ENCODE results near the gene MAPK10. TPM values are rescaled to one million over a fixed set of nuclear protein-coding genes. Genes with fewer than 3 reads are reported as not detected.

MAPK10 gene
- total and polyA plus RNA-seq, 2 donors (not counting 3 experiments of a cell fraction or from before 2014, with no cell fraction given): 0.17 TPM; not detected in 1

GRCh38 chr4:86398187-86398586 is 38.3 kb upstream of the MAPK10 start:
- Histone ChIP-seq H3K4me1 (ENCODE audit: control insufficient read depth, extremely low read depth, insufficient read depth, low read length) (no peaks in the 10 kb centered on the region), H3K27me3 (ENCODE audit: control insufficient read depth in 2 of 2, insufficient read depth in 2 of 2, low read length in 2 of 2) (no peaks in the 10 kb centered on the region), H3K4me3 (replicated peaks in 1 of 3; ENCODE audit: insufficient read depth in 1 of 3, low read depth in 1 of 3, low read length in 3 of 3) (no peak overlapping the region), H3K9ac (replicated peaks; ENCODE audit: extremely low read depth, insufficient read depth, low read length) (no peak overlapping the region), H3K4me2 (ENCODE audit: insufficient read depth, low read length) (no peak overlapping the region), H3K9me3 (replicated peaks; ENCODE audit: control insufficient read depth, insufficient read depth, low read length) (no peaks in the 10 kb centered on the region), H3K9me1 (replicated peaks; ENCODE audit: control insufficient read depth, extremely low read depth, insufficient read depth, low read length) (no peaks in the 10 kb centered on the region), H2AFZ (ENCODE audit: low read depth, low read length) (no peak overlapping the region), H3K79me2 (ENCODE audit: control insufficient read depth, insufficient read depth, low read length) (no peaks in the 10 kb centered on the region), H3K36me3 (ENCODE audit: control insufficient read depth in 2 of 2, extremely low read depth in 1 of 2, insufficient read depth in 2 of 2, low read length in 2 of 2) (no peaks in the 10 kb centered on the region), H4K20me1 (replicated peaks; ENCODE audit: control insufficient read depth, extremely low read depth, insufficient read depth, low read length) (no peaks in the 10 kb centered on the region), H3K27ac (ENCODE audit: insufficient read depth, low read depth, low read length) (no peak overlapping the region)
- ChIA-PET POLR2A (no interaction called here), CTCF (no interaction called here)
- DNase-seq (ENCODE audit: low read depth, low spot score): no peak
- no peak for TF ChIP-seq MYC (IDR thresholded peaks at IDR 0.05; ENCODE audit: low read depth, low read length)
- no TSS peak for BruUV-seq (replicated peaks)
- intact Hi-C loops (cut with micrococcal nuclease) (no loop called here), dilution Hi-C loops (cut with MboI; ENCODE audit: extremely low pct_ligation_motif_present, low sequenced_read_pairs) (no loop called here)
- no peak for FAIRE-seq

DNA sequence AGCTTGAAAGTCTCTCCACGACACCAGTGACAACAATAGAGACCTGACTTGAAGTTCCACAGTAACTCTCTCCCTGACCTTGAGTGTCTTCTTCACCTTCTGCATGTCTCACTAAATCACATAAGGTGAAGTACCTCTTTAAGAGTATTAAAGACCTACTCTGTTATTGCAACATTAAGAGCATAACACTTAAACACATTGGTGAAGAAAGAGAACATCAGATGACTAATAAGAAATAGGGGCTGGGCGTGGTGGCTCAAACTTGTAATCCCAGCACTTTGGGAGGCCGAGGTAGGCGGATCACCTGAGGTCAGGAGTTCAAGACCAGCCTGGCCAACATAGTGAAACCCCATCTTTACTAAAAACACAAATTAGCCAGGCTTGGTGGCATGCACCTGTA is 33.9 kb upstream of the MAPK10 start:
- no TSS peak for BruUV-seq (replicated peaks)
- Histone ChIP-seq H3K27ac (ENCODE audit: insufficient read depth, low read depth, low read length) (no peak overlapping the region), H3K36me3 (ENCODE audit: control insufficient read depth in 2 of 2, extremely low read depth in 1 of 2, insufficient read depth in 2 of 2, low read length in 2 of 2) (no peaks in the 10 kb centered on the region), H3K4me2 (ENCODE audit: insufficient read depth, low read length) (no peak overlapping the region), H3K9ac (replicated peaks; ENCODE audit: extremely low read depth, insufficient read depth, low read length) (no peak overlapping the region), H3K9me1 (replicated peaks; ENCODE audit: control insufficient read depth, extremely low read depth, insufficient read depth, low read length) (no peaks in the 10 kb centered on the region), H3K4me1 (ENCODE audit: control insufficient read depth, extremely low read depth, insufficient read depth, low read length) (no peaks in the 10 kb centered on the region), H3K27me3 (ENCODE audit: control insufficient read depth in 2 of 2, insufficient read depth in 2 of 2, low read length in 2 of 2) (no peaks in the 10 kb centered on the region), H2AFZ (ENCODE audit: low read depth, low read length) (no peak overlapping the region), H4K20me1 (replicated peaks; ENCODE audit: control insufficient read depth, extremely low read depth, insufficient read depth, low read length) (no peaks in the 10 kb centered on the region), H3K9me3 (replicated peaks; ENCODE audit: control insufficient read depth, insufficient read depth, low read length) (no peaks in the 10 kb centered on the region), H3K79me2 (ENCODE audit: control insufficient read depth, insufficient read depth, low read length) (no peaks in the 10 kb centered on the region), H3K4me3 (replicated peaks in 1 of 3; ENCODE audit: insufficient read depth in 1 of 3, low read depth in 1 of 3, low read length in 3 of 3) (no peak overlapping the region)
- intact Hi-C loops (cut with micrococcal nuclease) (no loop called here), dilution Hi-C loops (cut with MboI; ENCODE audit: extremely low pct_ligation_motif_present, low sequenced_read_pairs) (no loop called here)
- POLR2A ChIA-PET: no interaction called here
- CTCF ChIA-PET: no interaction called here
- DNase-seq (ENCODE audit: low read depth, low spot score): no peak
- TF ChIP-seq JUN (IDR thresholded peaks at IDR 0.05; ENCODE audit: borderline replicate concordance, insufficient read depth, insufficient read length, low read depth): no peak
- no peak for TF ChIP-seq CTCF (IDR thresholded peaks at IDR 0.05; ENCODE audit: extremely low read depth in 1 of 2, insufficient read depth in 1 of 2, low read depth in 1 of 2, low read length in 2 of 2)
- TF ChIP-seq GATA2 (IDR thresholded peaks at IDR 0.05; ENCODE audit: insufficient read depth, insufficient read length, low read depth, low read length): no peak
- TF ChIP-seq FOS (IDR thresholded peaks at IDR 0.05; ENCODE audit: borderline replicate concordance, insufficient read depth, low read length): no peak
- TF ChIP-seq, protein P1, sequence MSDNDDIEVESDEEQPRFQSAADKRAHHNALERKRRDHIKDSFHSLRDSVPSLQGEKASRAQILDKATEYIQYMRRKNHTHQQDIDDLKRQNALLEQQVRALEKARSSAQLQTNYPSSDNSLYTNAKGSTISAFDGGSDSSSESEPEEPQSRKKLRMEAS (IDR thresholded peaks at IDR 0.05; ENCODE audit: insufficient read depth, insufficient read length): no peak
- no peak for TF ChIP-seq EZH2 (IDR thresholded peaks at IDR 0.05; ENCODE audit: borderline replicate concordance, low read depth, low read length, severe bottlenecking)
- no peak for TF ChIP-seq POLR2A (IDR thresholded peaks at IDR 0.05; ENCODE audit: low read depth, low read length)
- TF ChIP-seq POLR2AphosphoS5 (IDR thresholded peaks at IDR 0.05; ENCODE audit: insufficient read depth, low read depth, low read length): no peak
- no peak for TF ChIP-seq MYC (IDR thresholded peaks at IDR 0.05; ENCODE audit: low read depth, low read length)
- no peak for FAIRE-seq

Measured in endothelial cell of umbilical vein (primary cell).